Mesendoderm (in vitro differentiated cells): Measurements from ENCODE around the gene ABCC4.

Experiments used
- DNase-seq: peaks from one replicate; pipeline ENCODE4 v3.0.0; 2013
- H2AK5ac ChIP-seq: 2 replicates; pipeline ENCODE4 v1.6.1; 2013; ENCODE audit warnings: low read length, inconsistent platforms
- H2BK120ac ChIP-seq: 2 replicates; pipeline ENCODE4 v1.6.1; 2013; ENCODE audit warnings: low read depth, mild to moderate bottlenecking, low read length, moderate library complexity, mixed read lengths
- H2BK15ac ChIP-seq: replicated peaks from 2 replicates; pipeline ENCODE4 v1.6.1; 2013; ENCODE audit warnings: low read depth, mild to moderate bottlenecking, moderate library complexity
- H2BK5ac ChIP-seq: 2 replicates; pipeline ENCODE4 v1.6.1; 2013; ENCODE audit warnings: low read length, inconsistent platforms
- H3K18ac ChIP-seq: 2 replicates; pipeline ENCODE4 v1.6.1; 2013; ENCODE audit warnings: mild to moderate bottlenecking, low read length, mixed read lengths
- H3K23ac ChIP-seq: one replicate; pipeline ENCODE4 v1.6.1; 2013; ENCODE audit warnings: low read length
- H3K27ac ChIP-seq: 2 replicates; pipeline ENCODE4 v1.5.1; 2013; ENCODE audit warnings: low read depth, mild to moderate bottlenecking, inconsistent platforms, low read length, moderate library complexity
- H3K27me3 ChIP-seq: 2 replicates; pipeline ENCODE4 v1.6.1; 2013; ENCODE audit warnings: low read length, control low read depth, mild to moderate bottlenecking, inconsistent platforms; ENCODE audit not compliant: insufficient read depth, poor library complexity
- H3K36me3 ChIP-seq: 2 replicates; pipeline ENCODE4 v1.6.1; 2013; ENCODE audit warnings: low read length, inconsistent platforms; ENCODE audit not compliant: control insufficient read depth, insufficient read depth
- H3K4ac ChIP-seq: one replicate; pipeline ENCODE4 v1.6.1; 2013; ENCODE audit warnings: low read depth, mild to moderate bottlenecking, low read length, moderate library complexity
- H3K4me1 ChIP-seq: 2 replicates; pipeline ENCODE4 v1.6.1; 2013; ENCODE audit warnings: low read depth, low read length, inconsistent platforms; ENCODE audit not compliant: control insufficient read depth
- H3K4me2 ChIP-seq: 2 replicates; pipeline ENCODE4 v1.6.1; 2013; ENCODE audit warnings: low read length
- H3K4me3 ChIP-seq: 2 replicates; pipeline ENCODE4 v1.5.1; 2013; ENCODE audit warnings: mild to moderate bottlenecking, low read length
- H3K56ac ChIP-seq: one replicate; pipeline ENCODE4 v1.6.1; 2013; ENCODE audit warnings: low read length
- H3K79me1 ChIP-seq: 2 replicates; pipeline ENCODE4 v1.6.1; 2013; ENCODE audit warnings: low read length, inconsistent platforms
- H3K79me2 ChIP-seq: 2 replicates; pipeline ENCODE4 v1.6.1; 2013; ENCODE audit warnings: mild to moderate bottlenecking, low read length; ENCODE audit not compliant: control insufficient read depth, insufficient read depth
- H3K9ac ChIP-seq: 2 replicates; pipeline ENCODE4 v1.6.1; 2013; ENCODE audit warnings: low read length, inconsistent platforms
- H4K5ac ChIP-seq: one replicate; pipeline ENCODE4 v1.6.1; 2013; ENCODE audit warnings: low read length
- H4K8ac ChIP-seq: one replicate; pipeline ENCODE4 v1.6.1; 2013; ENCODE audit warnings: low read depth, mild to moderate bottlenecking, control low read depth, low read length, moderate library complexity
- WGBS: extraction: QIAGEN DNeasy Blood & Tissue Kit; methylation state at CpG from one replicate; pipeline ENCODE4 v1.1.7; 2013; ENCODE audit warnings: low lambda C conversion rate, missing lambda C conversion rate; ENCODE audit not compliant: insufficient coverage; ENCODE audit errors: extremely low coverage; 5-methylcytosine and 5-hydroxymethylcytosine counted together

ABCC4 gene

GRCh38 chr13:95099541-95099940 lies 201.7 kb downstream of the ABCC4 start:
- H3K36me3 ChIP-seq: no peaks in the 10 kb centered on the region
- no peak overlapping the region for H3K9ac ChIP-seq
- H2BK5ac ChIP-seq: no peak overlapping the region
- no peak overlapping the region for H4K8ac ChIP-seq
- no peaks in the 10 kb centered on the region for H3K4me1 ChIP-seq
- H3K27me3 ChIP-seq: no peaks in the 10 kb centered on the region
- no peak overlapping the region for H3K4me2 ChIP-seq
- DNase-seq: no peak
- H4K5ac ChIP-seq: no peak overlapping the region
- no peak overlapping the region for H2BK120ac ChIP-seq
- no peak overlapping the region for H3K56ac ChIP-seq
- H2BK15ac ChIP-seq: no peak overlapping the region
- H3K18ac ChIP-seq: no peak overlapping the region
- H3K4ac ChIP-seq: no peak overlapping the region
- H3K27ac ChIP-seq: no peak overlapping the region
- H3K23ac ChIP-seq: no peak overlapping the region
- H3K79me1 ChIP-seq: no peaks in the 10 kb centered on the region
- no peak overlapping the region for H2AK5ac ChIP-seq
- no CpG with 5 or more reads among the region's 6 CpGs for WGBS
- no peaks in the 10 kb centered on the region for H3K79me2 ChIP-seq
- H3K4me3 ChIP-seq: no peak overlapping the region

- Histone ChIP-seq H3K56ac (no peak overlapping the region), H3K27me3 (no peaks in the 10 kb centered on the region), H2AK5ac (no peak overlapping the region), H3K79me1 (no peaks in the 10 kb centered on the region), H3K4me1 (no peaks in the 10 kb centered on the region), H4K5ac (no peak overlapping the region), H3K36me3 (no peaks in the 10 kb centered on the region), H3K4ac (no peak overlapping the region), H3K23ac (no peak overlapping the region), H3K9ac (no peak overlapping the region), H3K4me3 (no peak overlapping the region), H3K27ac (no peak overlapping the region), H2BK5ac (no peak overlapping the region), H3K79me2 (no peaks in the 10 kb centered on the region), H2BK120ac (no peak overlapping the region), H3K18ac (no peak overlapping the region), H2BK15ac (no peak overlapping the region), H3K4me2 (no peak overlapping the region), H4K8ac (no peak overlapping the region)
- WGBS: no CpG with 5 or more reads among the region's 2 CpGs
- DNase-seq: no peak
Measured at GRCh38 chr13:95098916-95099315, 202.3 kb downstream of the ABCC4 start.

- Histone ChIP-seq H3K4me2 (no peak overlapping the region), H2BK120ac (no peak overlapping the region), H3K23ac (no peak overlapping the region), H3K27ac (no peak overlapping the region), H3K79me1 (no peaks in the 10 kb centered on the region), H3K4me3 (no peak overlapping the region), H2AK5ac (no peak overlapping the region), H3K56ac (no peak overlapping the region), H3K4ac (no peak overlapping the region), H4K5ac (no peak overlapping the region), H4K8ac (no peak overlapping the region), H2BK15ac (no peak overlapping the region), H2BK5ac (no peak overlapping the region), H3K36me3 (no peaks in the 10 kb centered on the region), H3K79me2 (no peaks in the 10 kb centered on the region), H3K9ac (no peak overlapping the region), H3K18ac (no peak overlapping the region), H3K4me1 (no peaks in the 10 kb centered on the region), H3K27me3 (no peaks in the 10 kb centered on the region)
- WGBS: no CpG with 5 or more reads among the region's 3 CpGs
- DNase-seq: no peak
Measured at GRCh38 chr13:95091755-95092154, 209.5 kb downstream of the ABCC4 start.

GRCh38 chr13:95087746-95088305 lies 213.4 kb downstream of the ABCC4 start:
- no peak overlapping the region for H4K8ac ChIP-seq
- no peak for DNase-seq
- no peaks in the 10 kb centered on the region for H3K4me1 ChIP-seq
- H3K79me1 ChIP-seq: no peaks in the 10 kb centered on the region
- H4K5ac ChIP-seq: no peak overlapping the region
- H3K9ac ChIP-seq: no peak overlapping the region
- no peak overlapping the region for H2AK5ac ChIP-seq
- no peaks in the 10 kb centered on the region for H3K27me3 ChIP-seq
- H2BK15ac ChIP-seq: no peak overlapping the region
- no peak overlapping the region for H3K4ac ChIP-seq
- H3K27ac ChIP-seq: no peak overlapping the region
- H3K18ac ChIP-seq: no peak overlapping the region
- H3K23ac ChIP-seq: no peak overlapping the region
- H2BK5ac ChIP-seq: no peak overlapping the region
- no peak overlapping the region for H3K56ac ChIP-seq
- no peaks in the 10 kb centered on the region for H3K36me3 ChIP-seq
- WGBS: no CpG with 5 or more reads among the region's 3 CpGs
- H3K4me2 ChIP-seq: no peak overlapping the region
- no peaks in the 10 kb centered on the region for H3K79me2 ChIP-seq
- H2BK120ac ChIP-seq: no peak overlapping the region
- no peak overlapping the region for H3K4me3 ChIP-seq

- H3K4ac ChIP-seq: no peak overlapping the region
- H3K56ac ChIP-seq: no peak overlapping the region
- H3K9ac ChIP-seq: no peak overlapping the region
- no peak overlapping the region for H3K27ac ChIP-seq
- H3K79me1 ChIP-seq: no peaks in the 10 kb centered on the region
- no CpG with 5 or more reads among the region's 2 CpGs for WGBS
- H3K23ac ChIP-seq: no peak overlapping the region
- no peak overlapping the region for H2AK5ac ChIP-seq
- no peaks in the 10 kb centered on the region for H3K27me3 ChIP-seq
- no peaks in the 10 kb centered on the region for H3K36me3 ChIP-seq
- no peak overlapping the region for H4K5ac ChIP-seq
- H3K4me2 ChIP-seq: no peak overlapping the region
- no peak overlapping the region for H3K4me3 ChIP-seq
- H3K18ac ChIP-seq: no peak overlapping the region
- H3K4me1 ChIP-seq: no peaks in the 10 kb centered on the region
- no peak overlapping the region for H2BK15ac ChIP-seq
- no peak overlapping the region for H2BK5ac ChIP-seq
- no peak for DNase-seq
- no peaks in the 10 kb centered on the region for H3K79me2 ChIP-seq
- H2BK120ac ChIP-seq: no peak overlapping the region
- no peak overlapping the region for H4K8ac ChIP-seq
Measured at GRCh38 chr13:95086761-95087160, 214.5 kb downstream of the ABCC4 start.

GRCh38 chr13:95083758-95084157 lies 217.5 kb downstream of the ABCC4 start:
- Histone ChIP-seq H3K36me3 (no peaks in the 10 kb centered on the region), H3K27me3 (no peaks in the 10 kb centered on the region), H3K79me1 (no peaks in the 10 kb centered on the region), H4K5ac (no peak overlapping the region), H4K8ac (no peak overlapping the region), H3K4me2 (no peak overlapping the region), H2BK120ac (no peak overlapping the region), H3K23ac (no peak overlapping the region), H3K18ac (no peak overlapping the region), H3K4me1 (no peaks in the 10 kb centered on the region), H3K4me3 (no peak overlapping the region), H3K79me2 (no peaks in the 10 kb centered on the region), H2BK5ac (no peak overlapping the region), H3K9ac (no peak overlapping the region), H2BK15ac (no peak overlapping the region), H3K4ac (no peak overlapping the region), H3K56ac (no peak overlapping the region), H2AK5ac (no peak overlapping the region), H3K27ac (no peak overlapping the region)
- no CpG with 5 or more reads among the region's 3 CpGs for WGBS
- DNase-seq: no peak
